LHCN-M2 (cell line): ENCODE data around the gene PDE6B. TPM values are rescaled to one million over a fixed set of nuclear protein-coding genes. Genes with fewer than 3 reads are reported as not detected.
"Not testable (repeated sequence)": the region's sequence is repeated elsewhere in the genome, so short reads cannot be mapped to it uniquely, and the experiment has no call there.

ENCODE experiments used
- DNase-seq: peaks from one replicate; pipeline ENCODE4 v3.0.0-alpha.2; 2012; ENCODE audit warnings: low read depth
- total RNA-seq: library from RNA; depleted of rRNA; stranded (reverse); fragments of >200 nt; gene quantifications from 2 replicates; pipeline ENCODE4 v1.2.3, GENCODE V29; 2014; rRNA removed

PDE6B gene
- total RNA-seq, 1 experiment from 2014 or later: 0.29 TPM

GRCh38 chr4:704198-704891, 79.0 kb downstream of the PDE6B start:
- DNase-seq: no peak

- DNase-seq: no peak
Measured at GRCh38 chr4:704971-705277, 79.6 kb downstream of the PDE6B start.

GRCh38 chr4:705278-706082, 80.1 kb downstream of the PDE6B start, which contains the start of gene PCGF3:
Gene PCGF3 (plus strand): TSS chr4:705832. CDS start chr4:733681, 27,849 bp downstream.
- peak; percentile 90 for DNase-seq

GRCh38 chr4:706083-706633, 80.8 kb downstream of the PDE6B start:
- not testable (repeated sequence) for DNase-seq

- no peak for DNase-seq
Measured at GRCh38 chr4:706834-707598, 81.6 kb downstream of the PDE6B start.

- DNase-seq: no peak
Measured at GRCh38 chr4:707929-708630, 82.7 kb downstream of the PDE6B start.

GRCh38 chr4:708631-708933, 83.2 kb downstream of the PDE6B start:
- DNase-seq: no peak

- no peak for DNase-seq
Measured at GRCh38 chr4:709348-709747, 84.0 kb downstream of the PDE6B start.

- DNase-seq: no peak
Measured at GRCh38 chr4:710116-710515, 84.7 kb downstream of the PDE6B start.

- DNase-seq: no peak
Measured at GRCh38 chr4:710916-711315, 85.5 kb downstream of the PDE6B start.

GRCh38 chr4:712093-712492, 86.7 kb downstream of the PDE6B start:
- no peak for DNase-seq

GRCh38 chr4:712916-713632, 87.7 kb downstream of the PDE6B start:
- no peak for DNase-seq

- DNase-seq: no peak
Measured at GRCh38 chr4:714087-714486, 88.7 kb downstream of the PDE6B start.

GRCh38 chr4:717601-718320, 92.4 kb downstream of the PDE6B start:
- no peak for DNase-seq

- no peak for DNase-seq
Measured at GRCh38 chr4:718460-718859, 93.1 kb downstream of the PDE6B start.

Other genes with a start within 250 kb of the PDE6B start
- gene ZNF721, start 126.4 kb upstream of the PDE6B start, total RNA-seq: 8.8 and 13.2 TPM in 2 replicates
- gene PIGG, start 126.4 kb upstream of the PDE6B start, total RNA-seq: 33.3 and 36.2 TPM in 2 replicates
- gene TMEM271, start 49.3 kb upstream of the PDE6B start, total RNA-seq: not detected in 2 replicates
- 54.2 and 67.9 TPM in 2 replicates for gene ATP5ME, start 48.7 kb downstream of the PDE6B start, total RNA-seq
- gene MYL5, start 49.0 kb downstream of the PDE6B start, total RNA-seq: 8.1 and 10.4 TPM in 2 replicates
- 0.17 TPM in 1 of 2 replicates, not detected in the other for gene SLC49A3, start 63.6 kb downstream of the PDE6B start, total RNA-seq
- 66.3 and 69.6 TPM in 2 replicates for gene PCGF3, start 80.3 kb downstream of the PDE6B start, total RNA-seq
- not detected in 2 replicates for gene CPLX1, start 200.6 kb downstream of the PDE6B start, total RNA-seq